Measurements from ENCODE around the gene UST. TPM values are rescaled to one million over a fixed set of nuclear protein-coding genes. Genes with fewer than 3 reads are reported as not detected.
"Not testable (repeated sequence)": the region's sequence is repeated elsewhere in the genome, so short reads cannot be mapped to it uniquely, and the experiment has no call there.

The UST gene
- total and polyA plus RNA-seq, 2 of the 8 experiments (the other 6 are each of a cell fraction or from before 2014, with no cell fraction given) = 13.5 to 34.5 TPM

- TF ChIP-seq ATF3 (IDR thresholded peaks at IDR 0.05; ENCODE audit: insufficient read depth, low read depth, low read length) (no peak), TEAD4 (IDR thresholded peaks at IDR 0.05; ENCODE audit: low read depth, low read length) (no peak)
These were observed 257.8 kb downstream of the UST start (continued) for GRCh38 chr6:149004664-149005063.

- H3K4me2 ChIP-seq (ENCODE audit: insufficient read depth in 1 of 2, low read depth in 2 of 2, low read length in 2 of 2); CTCF ChIA-PET (ENCODE audit: partially characterized antibody); H3K79me2 ChIP-seq (ENCODE audit: control insufficient read depth in 1 of 2, insufficient read depth in 2 of 2, low read length in 2 of 2); H3K18ac ChIP-seq (ENCODE audit: extremely low read depth, low read length); FAIRE-seq; H4K91ac ChIP-seq (replicated peaks; ENCODE audit: insufficient read length, low read length); H3K23ac ChIP-seq (ENCODE audit: insufficient read length); H3K9me3 ChIP-seq (ENCODE audit: insufficient read depth in 2 of 2, low read depth in 1 of 2, low read length in 1 of 2); H3K23me2 ChIP-seq (ENCODE audit: low read depth, low read length); H3K4ac ChIP-seq (replicated peaks; ENCODE audit: insufficient read length, low read depth, low read length); H4K20me1 ChIP-seq (replicated peaks in 1 of 2; ENCODE audit: control insufficient read depth in 1 of 2, insufficient read depth in 2 of 2, low read length in 2 of 2); H3K27me3 ChIP-seq (replicated peaks in 1 of 4; ENCODE audit: control insufficient read depth in 3 of 4, extremely low read depth in 1 of 4, insufficient read depth in 3 of 4, low read length in 3 of 4); H4K5ac ChIP-seq (ENCODE audit: insufficient read length, low read depth, low read length); H2BK15ac ChIP-seq (ENCODE audit: low read length); H4K8ac ChIP-seq (ENCODE audit: extremely low read depth, insufficient read depth, low read length); H2BK5ac ChIP-seq (ENCODE audit: low read depth, low read length); H3K14ac ChIP-seq (ENCODE audit: insufficient read length); H3K56ac ChIP-seq (replicated peaks; ENCODE audit: insufficient read length, low read depth, low read length); H2AK5ac ChIP-seq (ENCODE audit: low read depth, low read length); H3K4me1 ChIP-seq (replicated peaks in 1 of 4; ENCODE audit: control insufficient read depth in 3 of 4, insufficient read depth in 4 of 4, low read length in 3 of 4); H2AFZ ChIP-seq (ENCODE audit: low read length); H3K79me1 ChIP-seq (ENCODE audit: low read depth, low read length); H2BK120ac ChIP-seq (replicated peaks; ENCODE audit: low read depth, low read length); DNase-seq (ENCODE audit: low read depth in 1 of 2, low spot score in 2 of 2); H2BK12ac ChIP-seq (ENCODE audit: low read depth, low read length); H3K4me3 ChIP-seq (ENCODE audit: extremely low read depth in 1 of 4, insufficient read depth in 2 of 4, low read depth in 3 of 4, low read length in 4 of 4); H3K27ac ChIP-seq (ENCODE audit: low read depth, low read length); H2BK20ac ChIP-seq (ENCODE audit: low read length); H3K9ac ChIP-seq (replicated peaks in 1 of 4; ENCODE audit: extremely low read depth in 1 of 4, low read depth in 3 of 4, low read length in 3 of 4): not testable (repeated sequence)
- 93% methylated on average over 1 of the region's 1 CpG; no CpG with 5 or more reads in 1 of the 2 experiments for WGBS, 2 experiments (ENCODE audit: extremely low coverage in 1 of 2, insufficient coverage in 1 of 2, insufficient read length in 1 of 2, insufficient replicate concordance in 2 of 2, low coverage in 1 of 2, low lambda C conversion rate in 2 of 2, missing lambda C conversion rate in 1 of 2)
- H3K36me3 ChIP-seq (ENCODE audit: control insufficient read depth in 2 of 4, insufficient read depth in 4 of 4, low read length in 3 of 4) = peaks cover 0 to 17% (median 8%) of the 10 kb centered on the region in 4 experiments; a peak in 4 of 8 replicates
- POLR2A ChIA-PET (ENCODE audit: partially characterized antibody) = interaction anchor here (1.4 kb wide), 1 partner anchor 9 kb away, joined by 3 read pairs; no protein-coding TSS in a partner anchor
These were observed 259.4 kb downstream of the UST start for GRCh38 chr6:149006236-149006635.

Measured in H1 (cell line).